GM21447 (cell line): Measurements from ENCODE around the gene KNSTRN.
A peak's percentile ranks its signal among the peaks of the same experiment; 100 is the strongest.

Experiments
- ATAC-seq: cut with Tn5 transposase; IDR thresholded peaks from one replicate; pipeline ENCODE4 v1.9.1; 2021; ENCODE audit not compliant: unreplicated experiment

The KNSTRN gene

DNA sequence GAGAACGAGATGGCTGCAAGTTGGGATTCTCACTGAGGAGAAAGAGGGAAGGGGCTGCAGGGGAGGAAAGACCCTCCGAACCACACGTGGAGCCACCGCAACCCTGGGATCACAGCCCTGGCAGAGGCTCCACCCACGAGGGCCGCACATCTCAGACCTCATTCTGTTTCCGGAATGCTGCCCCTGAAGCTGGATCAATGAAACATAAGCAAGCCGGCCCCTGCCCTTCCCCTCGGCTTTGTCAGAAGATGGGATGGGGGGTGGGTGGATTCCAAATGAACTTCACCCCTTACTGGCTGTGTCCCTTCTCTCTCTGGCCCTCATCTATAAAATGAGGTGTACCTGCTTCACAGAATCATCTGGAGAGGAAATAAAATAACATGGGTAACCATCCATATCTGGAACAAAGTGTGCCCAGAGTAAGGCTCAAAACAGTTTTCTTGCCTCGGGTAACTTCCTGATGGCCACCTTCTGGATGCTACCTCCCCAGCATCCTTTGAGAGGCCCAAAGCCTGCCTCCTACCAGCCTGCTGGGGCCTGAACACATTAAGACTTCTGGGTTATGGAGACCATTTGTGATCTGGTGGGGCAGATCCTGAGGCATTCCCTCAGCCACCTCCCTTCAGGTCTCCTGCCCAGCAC is 37.2 kb upstream of the KNSTRN start:
- ATAC-seq, result no peak

DNA sequence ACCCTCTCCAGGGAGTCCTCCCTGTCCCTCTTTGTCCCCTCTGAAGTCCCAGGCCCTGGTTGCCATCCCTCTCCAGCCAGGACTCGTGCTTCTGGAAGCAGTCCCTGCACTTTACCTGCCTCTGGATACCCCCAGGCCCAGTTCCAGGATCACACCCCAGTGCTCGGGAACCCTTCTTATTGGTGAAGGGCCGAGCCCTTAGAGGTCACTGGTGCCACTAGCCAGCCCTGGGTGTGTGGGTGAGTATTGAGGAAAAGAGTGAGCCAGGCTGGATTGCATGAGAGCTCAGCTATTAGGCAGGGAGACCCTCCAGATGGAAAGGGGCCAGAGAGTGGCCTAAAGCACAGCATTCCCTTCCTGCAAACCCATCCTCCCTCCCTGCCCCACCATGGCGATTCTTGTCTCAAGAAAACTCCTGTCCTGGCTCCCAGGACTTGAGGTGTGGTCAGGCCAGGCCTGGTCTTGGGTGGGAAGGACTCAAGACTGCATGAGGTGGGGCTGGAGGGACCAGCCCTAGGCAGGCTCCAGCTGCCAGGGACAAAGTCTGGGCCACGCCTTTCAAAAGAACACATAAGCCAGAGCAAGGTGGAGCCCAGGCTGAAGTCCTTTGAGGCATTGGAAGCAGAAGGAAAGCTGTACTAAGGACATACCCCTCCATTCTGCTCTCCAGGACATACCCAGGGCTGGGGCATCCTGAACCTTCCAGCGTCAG is 36.5 kb upstream of the KNSTRN start:
- no peak for ATAC-seq

DNA sequence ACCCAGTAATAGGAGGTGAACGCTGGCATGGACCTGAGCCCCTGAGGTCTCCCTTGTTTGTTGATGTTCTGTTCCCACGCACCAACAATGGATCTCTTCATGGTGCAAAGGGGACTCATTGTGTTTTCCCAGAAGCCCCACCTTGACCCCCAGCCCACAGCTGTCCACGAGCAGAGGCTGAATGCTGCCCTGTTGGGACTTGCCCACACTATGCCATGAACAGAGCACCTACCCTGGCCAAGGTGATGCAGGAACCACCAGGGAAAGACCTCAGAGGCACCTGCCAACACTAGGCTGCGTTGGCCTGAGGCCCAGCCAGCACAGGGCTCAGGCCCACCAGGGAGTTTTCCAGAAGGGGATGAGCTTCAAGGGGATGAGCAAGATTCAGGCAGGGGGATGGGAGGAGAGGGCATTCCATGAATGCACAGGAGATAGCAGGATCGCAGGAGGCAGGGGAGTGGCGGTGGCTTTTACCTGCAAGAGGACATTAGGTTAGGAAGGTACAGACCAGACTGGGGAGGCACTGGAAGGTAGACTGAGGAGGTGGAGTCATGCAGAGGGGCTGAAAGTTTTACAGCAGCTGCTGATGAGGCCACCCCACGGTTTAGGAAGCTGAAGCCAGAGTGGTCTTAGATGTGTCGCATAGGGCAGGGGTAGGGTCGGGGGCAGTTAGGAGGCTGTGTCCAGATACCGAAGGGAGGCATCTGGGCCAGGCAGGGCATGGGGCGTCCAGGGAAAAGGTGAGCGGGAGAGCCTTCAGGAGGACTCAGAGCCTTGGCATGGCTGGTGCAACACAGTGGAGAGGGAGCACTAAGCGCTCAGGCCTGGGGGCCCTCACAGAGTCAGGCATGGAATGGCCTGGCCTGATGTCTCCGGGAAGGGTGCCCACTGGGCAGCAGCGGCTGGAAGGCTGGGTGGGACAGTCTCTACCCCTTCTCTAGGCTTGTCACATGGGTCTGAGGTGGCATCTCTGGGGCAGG is 35.7 kb upstream of the KNSTRN start:
- ATAC-seq, result no peak

DNA sequence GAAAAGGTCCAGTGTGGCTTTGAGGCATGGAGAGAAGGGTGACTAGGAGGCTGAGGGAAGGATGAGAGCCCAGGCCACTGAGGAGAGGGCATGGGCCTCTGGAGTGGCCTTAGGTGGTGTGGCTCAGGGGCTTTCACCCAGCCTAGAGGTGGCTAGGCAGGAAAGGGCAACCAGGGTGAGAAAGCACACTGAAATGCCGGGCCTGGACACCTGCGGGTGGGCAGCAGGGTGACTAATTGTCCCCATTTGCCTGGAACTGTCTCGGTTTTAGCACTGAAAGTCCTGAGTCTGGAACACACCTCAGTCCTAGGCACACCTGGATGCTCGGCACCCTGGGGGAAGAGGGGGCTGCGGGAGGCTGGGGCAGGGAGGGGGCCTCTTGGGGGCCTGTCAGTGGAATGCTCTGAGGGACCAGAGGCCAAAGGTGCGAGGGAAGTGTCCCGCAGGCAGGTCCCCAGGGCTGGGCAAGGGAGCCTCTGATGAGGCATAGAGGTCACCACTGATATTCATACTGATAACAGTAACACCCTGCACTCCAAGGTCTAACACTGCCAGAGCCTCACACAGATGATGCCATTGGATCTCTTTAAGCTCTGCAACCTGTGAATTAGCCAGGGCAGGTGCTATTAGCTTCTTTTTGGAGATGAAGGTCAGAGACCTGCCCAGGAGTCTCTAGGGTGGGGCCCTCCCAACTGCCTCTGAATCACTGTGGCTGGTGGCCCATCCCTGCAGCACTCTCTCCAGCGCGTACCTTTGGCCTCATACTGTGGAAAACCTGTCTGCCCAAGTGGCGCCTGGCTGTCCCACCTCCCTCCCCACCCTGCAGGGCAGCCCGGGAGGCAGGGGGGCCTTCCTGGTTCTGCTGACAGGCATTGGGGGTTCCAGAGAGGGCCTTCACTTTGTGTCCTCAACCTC is 34.7 kb upstream of the KNSTRN start:
- no peak for ATAC-seq

DNA sequence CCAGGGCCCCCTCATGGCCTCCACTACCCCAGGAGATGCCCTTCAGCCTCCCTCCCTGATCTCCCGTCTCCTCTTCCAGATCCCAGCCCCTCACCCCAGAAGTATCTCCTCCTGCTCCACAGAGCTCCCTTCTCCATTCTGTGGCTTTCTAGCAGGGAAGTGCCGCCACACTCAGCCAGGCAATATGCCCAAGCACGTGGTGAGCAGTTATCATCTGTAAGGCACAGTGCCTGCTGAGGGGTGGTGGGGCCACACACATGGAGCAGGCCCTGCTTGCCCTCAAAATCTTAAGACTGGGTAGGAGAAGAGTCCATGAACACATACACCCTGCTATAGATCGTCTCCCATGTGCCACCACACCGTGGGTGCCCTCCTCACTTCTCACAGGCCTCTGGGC is 34.0 kb upstream of the KNSTRN start:
- no peak for ATAC-seq

DNA sequence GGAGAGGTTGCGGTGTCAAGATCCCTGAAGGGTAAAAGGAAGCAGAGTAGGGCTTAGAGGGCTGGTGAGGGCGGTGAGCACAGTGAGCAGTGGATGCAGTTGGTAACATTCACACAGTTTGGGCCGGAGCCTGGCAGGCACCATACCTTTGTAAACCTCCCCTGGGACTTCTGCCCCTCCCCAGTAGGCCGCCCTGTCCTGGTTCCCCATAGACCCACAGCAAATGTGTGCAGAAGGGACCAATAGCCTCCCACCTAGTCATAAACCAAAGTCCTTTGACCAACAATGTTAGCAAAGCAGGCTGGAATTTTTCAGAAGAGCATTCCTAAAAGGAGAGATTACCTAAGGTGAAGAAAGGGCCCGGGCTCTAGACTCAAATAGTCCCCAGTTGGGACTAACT is 33.4 kb upstream of the KNSTRN start:
- ATAC-seq, result no peak

DNA sequence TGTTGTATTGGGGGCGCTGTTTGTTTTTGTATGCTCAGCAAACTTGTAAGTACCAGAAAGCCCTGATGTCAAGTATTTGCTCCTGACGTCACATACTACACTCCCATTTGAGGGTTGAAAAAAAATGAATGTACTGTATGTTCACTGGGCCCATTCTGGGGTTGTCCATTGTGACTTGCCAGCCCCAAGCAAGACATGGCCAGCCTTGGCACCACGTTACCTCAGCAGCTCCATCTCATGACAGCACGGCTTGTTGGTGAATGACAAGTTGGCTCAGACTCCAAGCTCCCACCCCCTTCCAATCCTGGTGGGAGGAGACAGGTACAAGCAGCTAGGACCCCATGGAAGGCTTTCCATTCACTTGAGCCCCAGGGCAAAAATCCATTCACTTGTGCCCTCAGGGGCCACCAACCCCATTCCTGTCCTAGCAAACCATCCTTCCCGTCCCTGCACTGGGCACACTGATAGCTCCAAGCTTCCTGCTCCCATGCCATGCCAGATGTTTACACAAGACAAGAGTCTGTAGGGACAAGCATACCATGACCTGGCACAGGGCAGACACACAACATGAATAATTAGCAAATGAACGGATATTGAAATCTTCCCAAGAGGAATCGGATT is 30.1 kb upstream of the KNSTRN start:
- no peak for ATAC-seq

DNA sequence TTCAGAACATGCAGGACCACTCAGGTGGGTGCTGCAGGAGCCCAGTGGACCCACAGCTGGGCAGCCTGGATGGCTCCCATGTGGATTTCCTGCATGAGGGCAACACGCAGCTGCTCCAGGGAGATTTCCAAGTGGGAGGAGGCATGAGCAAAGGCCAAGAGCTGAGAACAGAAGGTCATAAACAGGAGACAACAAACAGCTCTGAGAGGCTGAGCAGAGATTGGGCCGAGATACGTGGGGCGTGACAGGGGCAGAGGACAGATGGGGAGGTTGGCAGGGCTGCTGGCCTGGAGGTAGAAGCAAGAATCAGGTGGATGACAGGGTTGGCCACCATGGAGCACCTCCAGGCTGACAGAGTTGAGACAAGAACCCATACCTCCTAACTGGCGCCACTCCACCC is 28.8 kb upstream of the KNSTRN start:
- ATAC-seq, result no peak

DNA sequence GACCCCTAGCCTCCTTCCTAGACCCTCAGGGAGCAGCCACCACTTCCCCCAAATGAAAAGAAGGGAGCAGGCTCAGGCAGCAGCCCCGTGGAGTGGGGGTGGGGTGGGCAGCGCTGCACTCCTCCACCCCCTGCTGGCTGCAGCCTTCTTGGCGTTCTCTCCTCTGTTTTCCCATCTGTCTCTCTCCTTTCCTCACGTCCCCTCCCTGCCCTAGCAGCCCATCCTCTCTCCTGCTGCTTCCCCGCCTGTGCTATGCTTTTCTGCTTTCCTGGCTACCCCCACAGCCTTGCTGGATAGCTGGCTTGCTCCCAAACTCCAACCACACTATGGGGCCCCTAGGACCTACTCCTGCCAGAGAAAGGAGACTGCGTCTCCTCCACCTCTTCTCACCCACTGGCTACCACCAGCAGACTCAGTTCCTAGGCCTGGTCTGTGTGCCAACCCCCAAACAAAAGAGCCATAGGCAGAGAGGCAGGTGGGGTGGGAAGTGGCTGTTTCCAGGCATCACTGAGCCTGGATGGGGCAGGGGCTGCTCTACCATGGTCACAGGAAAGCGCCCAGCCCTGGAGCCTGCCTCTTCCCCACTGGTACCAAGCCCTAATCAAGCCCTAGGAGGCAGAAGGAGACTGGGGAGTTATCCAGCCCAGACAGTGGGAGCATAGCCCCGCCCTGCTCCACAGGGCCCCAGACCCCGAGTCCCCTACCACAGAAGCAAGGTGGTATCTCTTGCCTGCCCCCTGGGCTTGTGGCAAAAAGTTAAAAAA is 27.9 kb upstream of the KNSTRN start:
- no peak for ATAC-seq

DNA sequence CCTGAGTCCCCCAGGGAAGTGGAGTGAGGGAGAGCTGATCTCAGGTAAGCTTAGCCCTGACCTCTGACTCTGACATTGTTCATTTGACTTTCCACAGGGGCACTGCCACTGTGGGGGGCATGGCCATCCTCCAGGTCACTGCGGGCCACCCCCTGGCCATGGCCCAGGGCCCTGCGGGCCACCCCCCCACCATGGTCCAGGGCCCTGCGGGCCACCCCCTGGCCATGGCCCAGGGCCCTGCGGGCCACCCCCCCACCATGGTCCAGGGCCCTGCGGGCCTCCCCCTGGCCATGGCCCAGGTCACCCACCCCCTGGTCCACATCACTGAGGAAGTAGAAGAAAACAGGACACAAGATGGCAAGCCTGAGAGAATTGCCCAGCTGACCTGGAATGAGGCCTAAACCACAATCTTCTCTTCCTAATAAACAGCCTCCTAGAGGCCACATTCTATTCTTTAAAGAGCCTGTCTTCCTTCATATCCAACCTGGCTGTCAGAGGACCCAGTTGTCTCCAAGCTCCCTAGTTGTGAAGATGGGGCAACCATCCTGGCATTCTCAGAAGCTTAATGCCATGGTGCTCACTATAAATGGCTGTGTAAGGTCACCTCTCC is 26.4 kb upstream of the KNSTRN start:
- no peak for ATAC-seq

DNA sequence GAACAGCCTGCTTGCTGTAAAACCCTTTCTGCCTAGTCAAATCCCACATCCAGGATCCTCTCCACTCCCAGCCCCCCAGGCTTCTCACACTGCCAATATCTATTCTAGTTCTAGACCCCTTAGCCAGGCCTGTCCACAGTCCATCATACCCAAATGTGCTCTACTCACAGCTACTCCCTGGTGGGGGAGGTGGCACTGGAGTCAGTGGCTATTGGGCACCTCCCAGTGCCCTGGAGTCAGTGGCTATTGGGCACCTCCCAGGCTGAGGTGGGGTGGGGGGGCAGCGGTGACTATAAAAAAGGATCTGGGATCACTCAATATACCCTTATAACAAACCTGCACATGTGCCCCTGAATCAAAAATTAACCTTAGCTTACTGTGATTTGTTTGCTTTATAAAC is 25.3 kb upstream of the KNSTRN start:
- ATAC-seq, result no peak

DNA sequence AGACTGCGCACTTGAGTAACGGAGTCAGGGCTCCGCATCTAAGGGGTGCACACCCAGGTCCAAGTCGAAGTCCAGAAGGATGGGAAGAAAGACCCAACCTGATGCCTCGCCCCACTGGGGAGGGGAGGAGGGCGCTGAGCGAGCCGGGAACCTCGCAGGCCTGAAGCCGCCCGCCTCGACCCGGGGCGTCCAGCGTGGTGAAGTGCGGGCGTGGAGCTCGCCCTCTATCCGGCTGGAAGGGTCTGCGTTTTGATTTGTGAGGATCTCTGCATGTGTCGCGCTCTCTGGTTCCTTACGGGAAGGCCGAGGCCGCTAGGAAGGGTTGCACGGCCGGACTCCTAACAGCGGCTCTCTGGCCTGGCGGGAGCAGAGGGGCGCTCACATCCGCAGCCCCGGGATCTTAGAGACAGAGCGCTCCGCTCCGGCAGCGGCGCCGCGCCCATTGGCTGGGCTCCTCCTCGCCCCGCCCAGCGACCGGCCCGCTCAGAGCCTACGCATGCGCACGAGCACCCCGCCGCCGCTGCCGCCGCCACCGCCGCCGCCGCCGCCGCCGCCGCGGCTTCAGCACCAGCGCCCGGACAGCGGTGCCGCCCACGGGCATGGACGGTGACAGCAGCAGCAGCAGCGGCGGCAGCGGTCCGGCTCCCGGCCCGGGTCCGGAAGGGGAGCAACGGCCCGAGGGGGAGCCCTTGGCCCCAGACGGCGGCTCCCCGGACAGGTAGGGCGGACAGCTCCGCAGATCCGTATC is 24.6 kb upstream of the KNSTRN start, which contains the start of gene DISP2:
Gene DISP2 (plus strand): TSS at position 497 of the 748 bp plus-strand sequence. CDS start 103 bp downstream, at position 600.
- peak; percentile 71 for ATAC-seq

DNA sequence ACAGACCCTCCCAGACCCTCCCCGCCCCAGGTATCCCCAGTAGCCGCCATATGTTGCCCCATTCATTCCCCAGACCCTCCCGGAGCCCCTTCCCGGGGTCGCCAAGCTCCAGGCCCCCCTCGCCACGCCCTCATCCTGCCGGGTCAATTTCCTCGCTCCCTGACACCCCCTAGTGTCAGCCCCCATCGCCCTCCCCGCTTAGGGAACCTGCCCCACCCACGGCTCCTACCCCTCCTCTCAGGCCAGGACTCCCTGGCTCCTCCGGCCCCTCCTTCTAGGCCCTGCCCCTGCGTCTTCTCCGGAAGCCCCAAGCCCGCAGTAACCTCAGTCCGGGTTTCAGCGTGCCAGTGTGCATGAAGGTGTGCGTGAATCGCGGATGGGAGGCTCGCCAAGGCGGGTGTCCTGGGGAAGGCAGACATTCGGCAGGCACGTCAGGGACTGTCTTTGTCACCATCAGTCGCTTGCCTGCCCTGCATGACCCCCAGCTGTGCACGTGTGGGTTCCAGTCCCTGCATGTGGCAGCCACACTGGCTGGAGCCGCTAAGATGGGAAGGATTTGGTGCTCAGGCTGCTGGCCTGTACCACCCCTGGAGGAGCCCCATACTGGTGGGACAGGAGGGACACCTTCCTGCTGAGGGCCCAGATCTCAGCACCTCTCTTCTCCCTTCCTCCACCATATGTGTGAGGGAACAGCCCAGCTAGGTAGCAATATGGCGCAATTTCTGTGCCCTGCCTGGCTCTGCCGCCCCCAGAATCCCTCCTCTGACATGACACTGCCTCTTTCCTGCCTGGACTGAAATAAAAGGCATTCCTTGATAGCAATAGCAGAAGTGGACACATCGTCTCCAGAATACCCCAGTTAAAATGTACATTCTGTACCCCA is 23.8 kb upstream of the KNSTRN start:
- ATAC-seq, result peak; percentile 28

DNA sequence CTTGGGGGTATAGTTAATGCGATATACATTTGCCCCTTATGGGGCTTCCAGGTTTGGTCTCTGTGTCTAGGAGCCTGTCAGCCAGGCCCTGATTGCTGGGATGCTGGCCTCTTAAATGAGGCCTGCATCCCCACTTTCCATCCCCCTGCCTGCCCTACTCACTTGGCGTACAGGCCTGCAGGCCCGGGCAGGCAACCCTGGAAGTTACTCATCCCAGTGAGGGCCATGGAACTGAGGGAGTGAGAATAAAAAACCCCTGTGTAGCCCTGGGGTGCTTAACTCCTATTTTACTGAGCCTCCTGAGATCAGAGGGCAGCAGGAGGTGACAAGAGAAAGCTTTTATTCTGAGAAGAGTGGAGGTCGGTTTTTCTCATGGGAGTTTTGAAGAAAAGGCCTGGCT is 22.5 kb upstream of the KNSTRN start:
- no peak for ATAC-seq

DNA sequence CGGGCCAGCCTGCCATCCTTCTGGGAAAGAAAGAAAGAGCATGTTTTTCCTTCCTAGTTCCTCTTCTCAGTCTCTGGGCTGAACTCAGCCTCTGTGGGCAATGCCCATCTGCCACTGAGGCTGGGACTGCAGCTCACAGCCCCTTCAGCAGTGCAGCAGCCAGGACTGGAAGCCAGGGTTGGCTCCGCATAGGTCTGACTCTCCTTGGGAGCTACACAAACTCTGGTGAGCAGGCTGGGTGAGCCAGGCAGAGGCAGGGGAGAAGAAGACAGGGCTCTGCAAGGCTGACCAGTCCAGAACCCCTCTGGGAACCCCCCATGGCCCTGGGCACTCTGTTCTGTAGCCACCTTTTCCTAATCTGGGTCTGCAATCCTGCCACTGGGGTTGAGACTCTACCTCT is 20.9 kb upstream of the KNSTRN start:
- no peak for ATAC-seq

DNA sequence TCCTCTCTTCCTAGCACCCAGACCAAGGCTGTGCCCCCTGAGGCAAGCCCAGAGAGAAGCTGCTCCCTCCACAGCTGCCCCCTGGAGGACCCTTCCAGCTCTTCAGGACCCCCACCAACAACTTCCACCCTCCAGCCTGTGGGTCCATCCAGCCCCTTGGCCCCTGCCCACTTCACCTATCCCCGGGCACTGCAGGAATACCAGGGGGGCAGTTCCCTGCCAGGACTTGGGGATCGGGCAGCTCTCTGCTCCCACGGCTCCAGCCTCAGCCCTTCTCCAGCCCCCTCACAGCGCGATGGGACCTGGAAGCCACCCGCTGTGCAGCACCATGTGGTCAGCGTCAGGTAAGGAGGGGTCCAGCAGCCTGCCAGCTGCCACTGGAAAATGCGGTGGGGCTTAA is 18.9 kb upstream of the KNSTRN start:
- no peak for ATAC-seq

DNA sequence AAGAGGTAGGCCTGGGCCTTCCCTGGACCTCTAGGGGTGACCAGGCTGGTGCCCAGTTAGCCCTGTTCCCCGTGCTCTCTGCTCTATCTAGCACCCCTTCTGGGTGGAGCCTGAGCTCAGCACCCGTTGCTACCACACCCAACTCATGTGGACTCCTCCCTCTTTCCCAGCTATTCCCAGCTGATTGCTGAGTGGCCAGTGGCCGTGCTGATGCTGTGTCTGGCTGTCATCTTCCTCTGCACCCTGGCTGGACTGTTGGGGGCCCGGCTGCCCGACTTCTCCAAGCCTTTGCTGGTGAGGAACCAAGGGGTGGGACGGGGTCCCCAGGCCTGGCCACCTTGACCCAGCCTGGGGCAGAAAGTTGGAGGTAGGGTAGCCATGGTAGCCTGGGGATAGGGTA is 18.3 kb upstream of the KNSTRN start:
- ATAC-seq, result no peak
